Measurements from ENCODE around the gene RAD51B.

GRCh38 chr14:68766299-68767247 lies 947.0 kb downstream of the RAD51B start:
- no peak for TF ChIP-seq ZNF274 (IDR thresholded peaks at IDR 0.05; ENCODE audit: low read depth, low read length)
- TF ChIP-seq SUZ12 (IDR thresholded peaks at IDR 0.05; ENCODE audit: extremely low read depth, insufficient read depth, insufficient read length): no peak
- TF ChIP-seq YY1 (IDR thresholded peaks at IDR 0.05; ENCODE audit: insufficient read depth, insufficient read length): no peak
